Neural progenitor cell (in vitro differentiated cells): ENCODE data around the gene ARL6IP1.

Experiments used
- CTCF ChIP-seq: fragments of 200-600 bp; sonication (generic); IDR thresholded peaks from 2 replicates; pipeline ENCODE4 v1.5.1; 2017; ENCODE audit warnings: antibody characterized with exemption, mild to moderate bottlenecking
- EZH2 ChIP-seq: fragments of 200-600 bp; sonication (generic); IDR thresholded peaks from 2 replicates; pipeline ENCODE4 v1.6.1; 2017; ENCODE audit warnings: antibody characterized with exemption, mild to moderate bottlenecking, moderate library complexity

- TF ChIP-seq EZH2 (no peak), CTCF (no peak)
Observed at GRCh38 chr16:18805257-18805773, 4.0 kb upstream of the ARL6IP1 start.
